Body of pancreas (tissue), 4 donors: Measurements from ENCODE around the gene LOXL3. TPM values are rescaled to one million over a fixed set of nuclear protein-coding genes. Genes with fewer than 3 reads are reported as not detected.

Source experiments
- ATAC-seq: fragments of 150-250 bp; one replicate; pipeline ENCODE4 v1.9.1; 2016
- DNase-seq, 4 donors: peaks; one replicate each; pipeline ENCODE4 v3.0.0-alpha.2; 2019
- H3K27ac ChIP-seq, 4 donors: fragments of 200-600 bp; sonication (generic); 1 replicate in 3 of 4; 2 replicates in 1 of 4; pipeline versions ENCODE4 v1.5.1 to v1.6.1; 2016 to 2019; ENCODE audit warnings: mild to moderate bottlenecking in 1 of 4, mixed read lengths in 1 of 4, moderate library complexity in 1 of 4
- H3K27me3 ChIP-seq, 2 donors: fragments of 200-600 bp; sonication (generic); one replicate each; pipeline ENCODE4 v1.6.0; 2016; ENCODE audit warnings: mild to moderate bottlenecking in 1 of 2
- H3K36me3 ChIP-seq, 2 donors: fragments of 200-600 bp; sonication (generic); replicated peaks in 1 of 2; 2 replicates each; pipeline ENCODE4 v1.5.1; 2016; ENCODE audit warnings: low read depth in 2 of 2; ENCODE audit not compliant: insufficient read depth in 1 of 2
- H3K4me1 ChIP-seq: fragments of 200-600 bp; sonication (generic); one replicate; pipeline ENCODE4 v1.6.0; 2016
- H3K4me3 ChIP-seq, 2 donors: fragments of 200-600 bp; sonication (generic); 1 replicate in 1 of 2; 2 replicates in 1 of 2; pipeline ENCODE4 v1.5.1; 2016 to 2019
- H3K9me3 ChIP-seq, 3 donors: fragments of 200-600 bp; sonication (generic); 1 replicate in 2 of 3; 2 replicates in 1 of 3; pipeline ENCODE4 v1.5.1; 2016
- CTCF ChIP-seq, 7 experiments: fragments of 450-650 bp in 4 of 7; fragments of 200-600 bp in 3 of 7; sonication (generic) in 3 of 7; IDR thresholded peaks; one replicate each; pipeline ENCODE4 v1.5.1; 2016 to 2019; ENCODE audit warnings: antibody characterized with exemption in 7 of 7
- POLR2A ChIP-seq, 3 donors: fragments of 450-650 bp; IDR thresholded peaks; one replicate each; pipeline ENCODE4 v1.6.1; 2016; ENCODE audit warnings: antibody characterized with exemption in 3 of 3, mild to moderate bottlenecking in 2 of 3
- whole genome bisulfite sequencing, 2 donors: methylation state at CpG; one replicate each; pipeline ENCODE4 v1.1.5; 2017; 5-methylcytosine and 5-hydroxymethylcytosine counted together
- intact Hi-C: fragments of 100-400 bp; cut with DNase I; formaldehyde crosslinking; loops from one replicate; pipeline ENCODE4 v1.15.1; 2023
- total RNA-seq, 2 donors: library from RNA; depleted of rRNA; stranded (reverse); fragments of >200 nt; gene quantifications; one replicate each; pipeline ENCODE4 v1.1.0, GENCODE V29; 2016

Gene LOXL3
- total RNA-seq, 2 donors from 2014 or later, result 0.33 to 3.1 TPM

GRCh38 chr2:74556831-74557370, 3.2 kb upstream of the LOXL3 start:
- WGBS, 2 donors, result 89 to 96% methylated on average over 6 of the region's 6 CpGs
- Histone ChIP-seq H3K4me1 (peaks cover 16% of the 10 kb centered on the region), H3K36me3 (no peaks in the 10 kb centered on the region), H3K27ac (no peak overlapping the region), H3K27me3 (no peaks in the 10 kb centered on the region), H3K4me3 (no peak overlapping the region), H3K9me3 (no peaks in the 10 kb centered on the region)
- TF ChIP-seq CTCF (IDR thresholded peaks at IDR 0.05) (no peak), POLR2A (IDR thresholded peaks at IDR 0.05) (no peak)
- ATAC-seq (no peak), DNase-seq (no peak)
- intact Hi-C loops, result no loop called here

GRCh38 chr2:74556159-74556558, 2.4 kb upstream of the LOXL3 start:
- H3K27ac ChIP-seq, result no peak overlapping the region
- DNase-seq (no peak), ATAC-seq (no peak)
- 89 to 95% methylated on average over 10 to 14 of the region's 14 CpGs for WGBS, 2 donors
- TF ChIP-seq CTCF (IDR thresholded peaks at IDR 0.05) (no peak), POLR2A (IDR thresholded peaks at IDR 0.05) (no peak)
- H3K36me3 ChIP-seq, result no peaks in the 10 kb centered on the region
- H3K27me3 ChIP-seq, result no peaks in the 10 kb centered on the region
- intact Hi-C loops, result no loop called here
- H3K4me1 ChIP-seq, result peaks cover 16% of the 10 kb centered on the region
- no peaks in the 10 kb centered on the region for H3K9me3 ChIP-seq
- H3K4me3 ChIP-seq, result no peak overlapping the region

GRCh38 chr2:74555610-74556103, 1.9 kb upstream of the LOXL3 start:
- Histone ChIP-seq H3K4me1 (peaks cover 16% of the 10 kb centered on the region), H3K27me3 (no peaks in the 10 kb centered on the region), H3K9me3 (no peaks in the 10 kb centered on the region), H3K36me3 (no peaks in the 10 kb centered on the region), H3K27ac (peak overlapping the region in 2 of 4 donors; percentile 79 to 85), H3K4me3 (peak overlapping the region in 1 of 2 donors; percentile 64)
- ATAC-seq (no peak), DNase-seq (peak in 1 of 4 donors; percentile 46)
- WGBS, 2 donors, result 79 to 84% methylated on average over 15 to 17 of the region's 17 CpGs
- intact Hi-C loops, result no loop called here
- TF ChIP-seq CTCF (IDR thresholded peaks at IDR 0.05), result no peak
- TF ChIP-seq POLR2A (IDR thresholded peaks at IDR 0.05), result no peak

GRCh38 chr2:74554820-74555531, 1.2 kb upstream of the LOXL3 start:
- TF ChIP-seq POLR2A (IDR thresholded peaks at IDR 0.05) (peak in 2 of 3 donors; percentile 32 to 44), CTCF (IDR thresholded peaks at IDR 0.05) (peak in 2 of 7 experiments; percentile 20 to 24)
- DNase-seq, result peak; percentile 46 to 55 (median 51)
- Histone ChIP-seq H3K27me3 (no peaks in the 10 kb centered on the region), H3K36me3 (no peaks in the 10 kb centered on the region), H3K4me1 (peaks cover 16% of the 10 kb centered on the region), H3K4me3 (peak overlapping the region; percentile 43 to 64), H3K9me3 (no peaks in the 10 kb centered on the region), H3K27ac (peak overlapping the region; percentile 43 to 85 (median 74))
- 0 to 2% methylated on average over 21 to 57 of the region's 58 CpGs for WGBS, 2 donors
- peak; percentile 65 for ATAC-seq
- intact Hi-C loops, result no loop called here
